HL-60 (cell line): ENCODE measurements around the gene HMOX2.

Experiments used
- GABPA ChIP-seq: IDR thresholded peaks from 2 replicates; pipeline ENCODE4 v1.6.1; 2012; ENCODE audit warnings: low read depth
- POLR2AphosphoS5 ChIP-seq: IDR thresholded peaks from 2 replicates; pipeline ENCODE4 v1.6.1; 2012; ENCODE audit warnings: low read depth
- SPI1 ChIP-seq: IDR thresholded peaks from 2 replicates; pipeline ENCODE4 v1.6.1; 2012; ENCODE audit warnings: low read depth, mild to moderate bottlenecking, borderline replicate concordance
- TF ChIP-seq, protein P1 (sequence below): IDR thresholded peaks from one replicate; pipeline ENCODE4 v1.5.1; 2011; ENCODE audit warnings: low read length, control low read depth, inconsistent platforms; ENCODE audit not compliant: insufficient read depth
- TF ChIP-seq, protein P2 (sequence below): IDR thresholded peaks from 2 replicates; pipeline ENCODE4 v1.6.1; 2012; ENCODE audit warnings: low read depth; ENCODE audit not compliant: insufficient replicate concordance

DNA sequence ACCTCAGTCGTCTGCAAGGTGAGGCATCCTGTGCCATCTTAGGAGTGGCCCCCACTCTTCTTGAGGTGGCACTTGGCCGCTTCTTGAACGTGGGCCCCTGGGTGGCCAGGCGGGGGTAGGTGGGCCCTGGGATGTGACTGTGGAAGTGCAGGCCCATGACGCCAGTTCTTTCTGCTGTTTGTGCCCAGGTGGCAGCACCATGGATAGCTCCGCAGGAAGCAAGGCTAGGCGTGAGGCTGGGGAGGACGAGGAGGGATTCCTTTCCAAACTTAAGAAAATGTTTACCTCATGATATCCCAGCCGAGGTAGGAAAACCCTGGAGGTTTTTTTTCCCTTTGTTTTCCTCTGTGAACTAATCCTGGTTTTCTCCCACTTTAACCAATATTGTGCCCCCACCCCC is 21.6 kb upstream of the HMOX2 start:
- TF ChIP-seq, protein P1, sequence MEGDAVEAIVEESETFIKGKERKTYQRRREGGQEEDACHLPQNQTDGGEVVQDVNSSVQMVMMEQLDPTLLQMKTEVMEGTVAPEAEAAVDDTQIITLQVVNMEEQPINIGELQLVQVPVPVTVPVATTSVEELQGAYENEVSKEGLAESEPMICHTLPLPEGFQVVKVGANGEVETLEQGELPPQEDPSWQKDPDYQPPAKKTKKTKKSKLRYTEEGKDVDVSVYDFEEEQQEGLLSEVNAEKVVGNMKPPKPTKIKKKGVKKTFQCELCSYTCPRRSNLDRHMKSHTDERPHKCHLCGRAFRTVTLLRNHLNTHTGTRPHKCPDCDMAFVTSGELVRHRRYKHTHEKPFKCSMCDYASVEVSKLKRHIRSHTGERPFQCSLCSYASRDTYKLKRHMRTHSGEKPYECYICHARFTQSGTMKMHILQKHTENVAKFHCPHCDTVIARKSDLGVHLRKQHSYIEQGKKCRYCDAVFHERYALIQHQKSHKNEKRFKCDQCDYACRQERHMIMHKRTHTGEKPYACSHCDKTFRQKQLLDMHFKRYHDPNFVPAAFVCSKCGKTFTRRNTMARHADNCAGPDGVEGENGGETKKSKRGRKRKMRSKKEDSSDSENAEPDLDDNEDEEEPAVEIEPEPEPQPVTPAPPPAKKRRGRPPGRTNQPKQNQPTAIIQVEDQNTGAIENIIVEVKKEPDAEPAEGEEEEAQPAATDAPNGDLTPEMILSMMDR: no peak
- TF ChIP-seq POLR2AphosphoS5 (no peak), GABPA (no peak), SPI1 (no peak)
- TF ChIP-seq, protein P2, sequence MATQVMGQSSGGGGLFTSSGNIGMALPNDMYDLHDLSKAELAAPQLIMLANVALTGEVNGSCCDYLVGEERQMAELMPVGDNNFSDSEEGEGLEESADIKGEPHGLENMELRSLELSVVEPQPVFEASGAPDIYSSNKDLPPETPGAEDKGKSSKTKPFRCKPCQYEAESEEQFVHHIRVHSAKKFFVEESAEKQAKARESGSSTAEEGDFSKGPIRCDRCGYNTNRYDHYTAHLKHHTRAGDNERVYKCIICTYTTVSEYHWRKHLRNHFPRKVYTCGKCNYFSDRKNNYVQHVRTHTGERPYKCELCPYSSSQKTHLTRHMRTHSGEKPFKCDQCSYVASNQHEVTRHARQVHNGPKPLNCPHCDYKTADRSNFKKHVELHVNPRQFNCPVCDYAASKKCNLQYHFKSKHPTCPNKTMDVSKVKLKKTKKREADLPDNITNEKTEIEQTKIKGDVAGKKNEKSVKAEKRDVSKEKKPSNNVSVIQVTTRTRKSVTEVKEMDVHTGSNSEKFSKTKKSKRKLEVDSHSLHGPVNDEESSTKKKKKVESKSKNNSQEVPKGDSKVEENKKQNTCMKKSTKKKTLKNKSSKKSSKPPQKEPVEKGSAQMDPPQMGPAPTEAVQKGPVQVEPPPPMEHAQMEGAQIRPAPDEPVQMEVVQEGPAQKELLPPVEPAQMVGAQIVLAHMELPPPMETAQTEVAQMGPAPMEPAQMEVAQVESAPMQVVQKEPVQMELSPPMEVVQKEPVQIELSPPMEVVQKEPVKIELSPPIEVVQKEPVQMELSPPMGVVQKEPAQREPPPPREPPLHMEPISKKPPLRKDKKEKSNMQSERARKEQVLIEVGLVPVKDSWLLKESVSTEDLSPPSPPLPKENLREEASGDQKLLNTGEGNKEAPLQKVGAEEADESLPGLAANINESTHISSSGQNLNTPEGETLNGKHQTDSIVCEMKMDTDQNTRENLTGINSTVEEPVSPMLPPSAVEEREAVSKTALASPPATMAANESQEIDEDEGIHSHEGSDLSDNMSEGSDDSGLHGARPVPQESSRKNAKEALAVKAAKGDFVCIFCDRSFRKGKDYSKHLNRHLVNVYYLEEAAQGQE: peak; percentile 91
